H1 (cell line): ENCODE results near the gene MRPL54. TPM values are rescaled to one million over a fixed set of nuclear protein-coding genes. Genes with fewer than 3 reads are reported as not detected.

Source experiments
- BACH1 ChIP-seq: IDR thresholded peaks from 2 replicates; pipeline ENCODE4 v1.6.1; 2012; ENCODE audit warnings: low read length, improper control_type of control experiment
- CBX5 ChIP-seq: fragments of 300-800, 300-1000 bp; sonication (generic); IDR thresholded peaks from 2 replicates; pipeline ENCODE4 v1.7.1; 2016; ENCODE audit warnings: antibody characterized with exemption, low read length, low read depth
- CREB1 ChIP-seq: IDR thresholded peaks from 2 replicates; pipeline ENCODE4 v1.6.1; 2012; ENCODE audit warnings: inconsistent platforms
- EP300 ChIP-seq, 2 experiments: IDR thresholded peaks; 1 replicate in 1 of 2; 2 replicates in 1 of 2; pipeline ENCODE4 v1.6.1; 2011 to 2012; ENCODE audit warnings: low read depth in 2 of 2, low read length in 2 of 2, mild to moderate bottlenecking in 2 of 2, borderline replicate concordance in 1 of 2, inconsistent platforms in 1 of 2, moderate library complexity in 1 of 2
- GTF2F1 ChIP-seq: IDR thresholded peaks from 2 replicates; pipeline ENCODE4 v1.6.1; 2012; ENCODE audit warnings: low read depth, low read length, improper control_type of control experiment, borderline replicate concordance
- POU5F1 ChIP-seq: IDR thresholded peaks from 2 replicates; pipeline ENCODE4 v1.6.1; 2011; ENCODE audit warnings: low read depth, mild to moderate bottlenecking, low read length, moderate library complexity
- RFX5 ChIP-seq: IDR thresholded peaks from 2 replicates; pipeline ENCODE4 v1.6.1; 2011; ENCODE audit warnings: low read depth, low read length, improper control_type of control experiment, borderline replicate concordance
- polyA plus RNA-seq, 7 experiments: library from polyadenylated mRNA; depleted of rRNA in 3 of 7; stranded (reverse) in 5 of 7; unstranded in 2 of 7; fragments of >200 nt in 5 of 7; fragments of 200-250 nt in 2 of 7; gene quantifications; 1 replicate in 5 of 7; 2 replicates in 1 of 7; 4 replicates in 1 of 7; pipeline versions ENCODE4 v1.2.1 to v1.2.3, GENCODE V29; 2011 to 2013; ENCODE audit warnings: missing spikeins in 2 of 7, mixed read lengths in 2 of 7
- total RNA-seq: library from RNA; stranded (reverse); fragmentation: NEBNext Ultra II Directional; extraction: Animal tissue kit (Norgen Biotek cat#: 25700); gene quantifications from 2 replicates; pipeline ENCODE4 v1.2.1, GENCODE V29; 2021

MRPL54 gene
- total and polyA plus RNA-seq, 2 of the 8 experiments (the other 6 are each of a cell fraction or from before 2014, with no cell fraction given) = 63.8 to 72.8 TPM

DNA sequence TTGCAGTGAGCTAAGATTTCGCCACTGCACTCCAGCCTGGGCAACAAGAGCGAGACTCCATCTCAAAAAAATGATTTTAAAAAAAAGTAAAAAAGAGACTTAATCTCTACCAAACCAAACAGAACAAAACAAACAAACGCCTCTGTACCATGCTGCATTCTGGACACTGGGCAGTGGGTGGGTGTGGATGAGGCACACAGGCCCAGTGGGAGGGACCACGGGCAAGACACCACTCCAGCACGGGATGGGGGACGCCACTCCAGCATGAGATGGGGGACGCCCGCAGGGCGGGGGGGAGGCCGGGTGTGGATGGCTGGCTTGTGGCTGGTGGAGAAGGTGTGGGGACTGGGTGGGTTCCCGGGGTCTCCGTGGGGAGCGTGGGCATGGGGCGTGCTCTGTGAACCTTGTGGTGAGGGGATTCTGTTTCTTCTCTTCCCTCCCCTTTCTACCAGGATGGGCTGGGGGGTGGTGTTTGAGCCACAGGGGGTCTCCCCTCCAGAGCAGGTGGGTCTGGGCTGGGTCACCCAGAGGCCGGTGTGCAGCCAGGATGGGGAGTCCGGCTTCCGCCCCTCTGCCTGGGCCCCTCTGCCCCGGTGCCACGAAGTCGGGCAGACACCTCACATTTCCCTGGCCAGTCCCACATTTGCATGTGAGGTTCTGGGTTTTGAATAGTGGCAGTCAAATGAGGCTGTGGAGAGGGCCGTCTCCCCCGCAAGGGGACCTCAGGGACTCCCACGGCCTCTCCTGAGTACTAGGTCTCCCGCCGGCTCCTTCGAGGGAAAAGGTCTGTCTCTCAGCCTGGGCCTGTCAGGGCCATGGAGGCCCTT lies 47.6 kb downstream of the MRPL54 start (continued):
- no peak for TF ChIP-seq RFX5
- no peak for TF ChIP-seq BACH1
- TF ChIP-seq CBX5 = no peak
- no peak for TF ChIP-seq EP300 (IDR thresholded peaks at IDR 0.05; ENCODE audit: borderline replicate concordance in 1 of 2, low read depth in 2 of 2, low read length in 2 of 2)
- no peak for TF ChIP-seq CREB1
- TF ChIP-seq GTF2F1 = no peak
- no peak for TF ChIP-seq POU5F1
